ENCODE measurements around the gene PHF14.

The PHF14 gene

GRCh38 chr7:11212080-11212711 lies 238.5 kb downstream of the PHF14 start:
- DNase-seq: peak; percentile 44

DNA sequence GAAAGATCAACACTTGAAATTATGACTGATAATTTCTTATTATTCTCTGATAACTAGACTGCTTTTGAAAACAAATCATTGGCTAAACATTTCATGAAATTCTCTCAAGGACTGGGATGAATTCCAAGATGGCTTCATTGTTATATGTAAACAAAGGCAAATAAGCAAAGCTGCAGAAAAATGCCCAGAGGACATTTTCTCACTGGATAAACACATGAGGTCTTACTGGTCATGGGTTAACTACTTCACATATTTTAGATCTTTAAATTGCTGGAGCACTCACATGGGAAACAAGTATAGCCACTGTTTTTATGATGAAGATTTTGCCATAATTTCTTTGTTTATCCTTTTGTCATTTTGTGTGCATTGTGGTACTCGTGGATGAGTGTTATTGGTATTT lies 239.1 kb downstream of the PHF14 start:
- DNase-seq: no peak

DNA sequence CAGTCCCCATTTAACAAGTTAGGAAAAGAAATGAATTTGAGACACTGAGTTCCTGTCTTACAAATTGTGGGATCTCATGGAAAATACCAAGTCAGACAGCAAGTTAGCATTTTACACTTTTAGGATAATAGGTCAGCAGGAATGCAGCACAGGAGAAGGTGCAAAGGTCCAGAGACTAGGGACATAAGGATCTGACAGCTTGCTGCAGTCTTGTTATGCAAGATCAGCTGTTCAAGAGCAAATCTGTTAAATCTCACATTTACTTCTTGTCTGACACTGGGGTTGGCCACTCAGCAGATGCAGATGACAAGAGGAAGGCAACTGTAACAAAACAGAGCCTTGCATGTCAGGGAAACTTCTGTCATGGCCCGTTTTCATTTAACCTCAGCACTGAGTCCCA lies 239.6 kb downstream of the PHF14 start:
- no peak for DNase-seq

GRCh38 chr7:11216276-11216675 lies 242.6 kb downstream of the PHF14 start:
- no peak for DNase-seq

DNA sequence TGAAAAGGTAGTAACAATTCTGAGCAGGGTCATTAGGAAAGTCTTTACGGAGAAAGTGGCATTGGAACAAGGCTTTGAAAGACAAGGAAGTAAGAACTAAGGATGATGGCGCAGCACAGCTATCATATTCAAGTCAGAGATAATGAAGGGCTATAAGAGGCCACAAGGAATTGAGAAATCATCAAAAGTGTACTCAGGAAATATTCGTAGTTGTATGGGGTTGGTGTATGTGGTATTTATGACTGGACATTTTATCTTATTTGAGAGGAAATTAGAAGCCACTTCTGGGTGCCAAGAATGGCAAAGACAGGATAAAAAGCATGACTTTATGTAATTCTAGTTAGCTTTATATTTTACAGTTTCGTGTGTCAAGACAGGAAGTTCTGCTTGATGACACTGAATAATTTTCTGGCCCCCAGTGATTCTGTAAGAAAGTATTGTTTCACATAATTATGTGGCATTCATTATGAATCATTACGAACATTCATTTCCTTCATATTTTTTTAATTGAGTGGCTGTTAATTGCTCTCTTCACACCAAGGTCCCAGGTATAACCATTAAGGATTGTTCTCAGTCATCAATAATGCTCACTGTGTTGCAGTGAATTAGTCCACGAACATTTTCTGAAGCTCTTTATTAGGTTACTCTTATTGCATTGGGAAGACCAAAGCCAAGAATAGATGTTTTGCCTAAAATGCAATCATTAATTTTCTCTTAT lies 244.3 kb downstream of the PHF14 start:
- DNase-seq: no peak

Measured in stimulated activated CD8-positive, alpha-beta memory T cell treated with anti-CD3 and anti-CD28 coated beads, Interleukin-4, amount 100 ng/mL, for 48 hours (primary cell).